Transverse colon (tissue), 4 donors: Measurements from ENCODE around the gene ANKRD33B. TPM values are rescaled to one million over a fixed set of nuclear protein-coding genes. Genes with fewer than 3 reads are reported as not detected.

Experiments
- DNase-seq: peaks from one replicate; pipeline ENCODE4 v3.0.0-alpha.2; 2019
- H3K27ac ChIP-seq, 4 donors: fragments of 200-600 bp; sonication (generic); 2 replicates each; pipeline ENCODE4 v1.5.1; 2016 to 2018; ENCODE audit warnings: inconsistent platforms in 4 of 4
- H3K27me3 ChIP-seq: fragments of 200-600 bp; sonication (generic); 2 replicates; pipeline ENCODE4 v1.5.1; 2017; ENCODE audit warnings: inconsistent platforms
- H3K36me3 ChIP-seq, 4 donors: fragments of 200-600 bp; sonication (generic); 2 replicates each; pipeline ENCODE4 v1.5.1; 2017 to 2019; ENCODE audit warnings: inconsistent platforms in 4 of 4
- H3K4me1 ChIP-seq, 4 donors: fragments of 200-600 bp; sonication (generic); 2 replicates each; pipeline ENCODE4 v1.5.1; 2017 to 2020; ENCODE audit warnings: inconsistent platforms in 4 of 4
- H3K4me3 ChIP-seq, 4 donors: fragments of 200-600 bp; sonication (generic); 1 replicate in 1 of 4; 2 replicates in 3 of 4; pipeline versions ENCODE4 v1.5.1 to v1.6.1; 2017 to 2019; ENCODE audit warnings: inconsistent platforms in 4 of 4
- H3K9me3 ChIP-seq, 2 donors: fragments of 200-600 bp; sonication (generic); 2 replicates each; pipeline ENCODE4 v1.5.1; 2017 to 2019; ENCODE audit warnings: inconsistent platforms in 2 of 2
- CTCF ChIP-seq, 5 experiments: fragments of 200-600 bp in 3 of 5; fragments of 450-650 bp in 2 of 5; sonication (generic) in 3 of 5; IDR thresholded peaks; 1 replicate in 2 of 5; 2 replicates in 3 of 5; pipeline ENCODE4 v1.5.1; 2016 to 2017; ENCODE audit warnings: antibody characterized with exemption in 5 of 5, inconsistent platforms in 3 of 5, mild to moderate bottlenecking in 2 of 5, moderate library complexity in 1 of 5
- EP300 ChIP-seq: sonication (generic); formaldehyde crosslinking; IDR thresholded peaks from one replicate; pipeline ENCODE4 v1.6.1; 2017; ENCODE audit warnings: antibody characterized with exemption, low read depth
- POLR2A ChIP-seq: fragments of 450-650 bp; IDR thresholded peaks from one replicate; pipeline ENCODE4 v1.6.1; 2016; ENCODE audit warnings: antibody characterized with exemption, mild to moderate bottlenecking, moderate library complexity
- POLR2AphosphoS5 ChIP-seq, 3 donors: sonication (generic); formaldehyde crosslinking; IDR thresholded peaks; one replicate each; pipeline ENCODE4 v1.6.1; 2016; ENCODE audit warnings: antibody characterized with exemption in 3 of 3
- WGBS, 2 donors: methylation state at CpG; one replicate each; pipeline ENCODE4 v1.1.5; 2018; ENCODE audit warnings: low coverage in 1 of 2; 5-methylcytosine and 5-hydroxymethylcytosine counted together
- in situ Hi-C, 4 donors: fragments of 200-750 bp; cut with MboI; loops; one replicate each; pipeline versions ENCODE4 v1.15.0 to v1.15.1; 2017; ENCODE audit warnings: low sequenced_read_pairs in 3 of 4, low pct_ligation_motif_present in 1 of 4, low pct_unique_long_range_greater_than_20kb in 1 of 4
- intact Hi-C: fragments of 100-400 bp; cut with DNase I; formaldehyde crosslinking; loops from one replicate; pipeline ENCODE4 v1.15.1; 2023; ENCODE audit warnings: low total_unique reads
- total RNA-seq, 4 donors: library from RNA; depleted of rRNA; stranded (reverse); fragments of >200 nt; gene quantifications; one replicate each; pipeline ENCODE4 v1.1.0, GENCODE V29; 2016

ANKRD33B gene
- total RNA-seq, 4 donors from 2014 or later, result 0.20 to 3.2 (median 1.4) TPM

GRCh38 chr5:10691826-10692785 lies 128.2 kb downstream of the ANKRD33B start:
- no peak for TF ChIP-seq EP300
- in situ Hi-C loops, result no loop called here
- intact Hi-C loops, result no loop called here
- H3K9me3 ChIP-seq, result no peaks in the 10 kb centered on the region
- H3K27me3 ChIP-seq, result no peaks in the 10 kb centered on the region
- H3K36me3 ChIP-seq, result peaks cover 0 to 3% (median 0%) of the 10 kb centered on the region in 4 donors
- 86 to 90% methylated on average over 3 to 16 of the region's 16 CpGs for WGBS, 2 donors
- H3K4me3 ChIP-seq, result no peak overlapping the region
- H3K4me1 ChIP-seq, result peaks cover 0 to 9% (median 3%) of the 10 kb centered on the region in 4 donors
- no peak overlapping the region for H3K27ac ChIP-seq
- DNase-seq, result no peak

GRCh38 chr5:10695055-10695649 lies 131.3 kb downstream of the ANKRD33B start:
- no peaks in the 10 kb centered on the region for H3K27me3 ChIP-seq
- TF ChIP-seq EP300, result no peak
- peak in 1 of 3 donors; percentile 41 for TF ChIP-seq POLR2AphosphoS5 (IDR thresholded peaks at IDR 0.05)
- peak; percentile 60 to 69 (median 67) for TF ChIP-seq CTCF (IDR thresholded peaks at IDR 0.05)
- no peak overlapping the region for H3K27ac ChIP-seq
- peak; percentile 75 for DNase-seq
- WGBS, 2 donors, result 10 to 14% methylated on average over 2 to 14 of the region's 14 CpGs
- H3K36me3 ChIP-seq, result no peaks in the 10 kb centered on the region
- no peaks in the 10 kb centered on the region for H3K9me3 ChIP-seq
- in situ Hi-C loops, result no loop called here
- H3K4me1 ChIP-seq, result peaks cover 0 to 9% (median 3%) of the 10 kb centered on the region in 4 donors
- no peak overlapping the region for H3K4me3 ChIP-seq
- intact Hi-C loops, result loop anchor here (5.0 kb wide), 1 partner anchor 292 kb away; no protein-coding TSS in a partner anchor

- no peaks in the 10 kb centered on the region for H3K36me3 ChIP-seq
- H3K9me3 ChIP-seq, result no peaks in the 10 kb centered on the region
- H3K27me3 ChIP-seq, result no peaks in the 10 kb centered on the region
- H3K4me1 ChIP-seq, result peaks cover 0 to 9% (median 3%) of the 10 kb centered on the region in 4 donors
- in situ Hi-C loops (no loop called here), intact Hi-C loops (loop anchor here (5.0 kb wide), 1 partner anchor 291 kb away; no protein-coding TSS in a partner anchor)
- WGBS, 2 donors, result 69 to 82% methylated on average over 2 to 7 of the region's 7 CpGs
- no peak overlapping the region for H3K27ac ChIP-seq
- DNase-seq, result no peak
- TF ChIP-seq POLR2AphosphoS5 (IDR thresholded peaks at IDR 0.05) (no peak), POLR2A (no peak), CTCF (IDR thresholded peaks at IDR 0.05) (no peak), EP300 (no peak)
- H3K4me3 ChIP-seq, result no peak overlapping the region
Observed at GRCh38 chr5:10695759-10696543, 132.1 kb downstream of the ANKRD33B start.

DNA sequence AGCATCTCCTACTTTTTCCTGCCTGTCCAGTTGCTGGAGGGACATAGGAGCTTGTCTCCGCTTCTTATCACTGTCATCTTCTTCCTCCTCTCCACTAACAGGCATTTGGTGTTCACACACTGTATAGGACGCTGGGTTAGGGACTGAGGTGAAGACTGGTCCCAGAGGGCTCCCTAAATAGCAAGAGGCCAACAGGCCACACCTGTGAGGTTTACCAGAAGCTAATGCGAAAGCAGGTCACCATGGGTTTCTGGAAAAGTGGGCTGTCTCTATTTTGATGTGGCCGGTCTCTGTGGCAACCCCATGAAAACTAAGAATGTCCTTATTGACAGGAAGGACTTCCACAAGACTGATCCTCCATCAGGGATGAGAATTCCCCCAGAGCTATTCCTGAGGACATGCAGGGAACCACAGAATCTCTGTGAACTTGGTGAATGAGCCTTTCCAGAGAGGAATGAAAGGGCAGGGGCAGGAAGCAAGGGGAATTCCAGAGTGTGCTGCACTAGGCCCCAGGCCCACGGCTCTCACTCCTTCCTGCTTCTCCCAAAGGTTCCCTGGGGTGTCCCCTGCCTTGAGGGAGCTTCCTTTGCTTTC lies 135.5 kb downstream of the ANKRD33B start:
- Histone ChIP-seq H3K4me1 (peaks cover 8 to 28% (median 19%) of the 10 kb centered on the region in 4 donors), H3K9me3 (no peaks in the 10 kb centered on the region), H3K4me3 (no peak overlapping the region), H3K27me3 (no peaks in the 10 kb centered on the region), H3K27ac (peak overlapping the region in 1 of 4 donors; percentile 36), H3K36me3 (no peaks in the 10 kb centered on the region)
- intact Hi-C loops (loop anchor here (5.0 kb wide), 1 partner anchor 288 kb away; no protein-coding TSS in a partner anchor), in situ Hi-C loops (no loop called here)
- DNase-seq, result no peak
- TF ChIP-seq CTCF (IDR thresholded peaks at IDR 0.05), result no peak
- WGBS, 2 donors, result 87 to 100% methylated on average over 3 to 5 of the region's 5 CpGs
